B cell (primary cell): Measurements from ENCODE around the gene UBAC1. TPM values are rescaled to one million over a fixed set of nuclear protein-coding genes. Genes with fewer than 3 reads are reported as not detected.
A peak's percentile ranks its signal among the peaks of the same experiment; 100 is the strongest.

ENCODE experiments used
- ATAC-seq: fragments of 200-7000 bp; cut with Tn5 transposase; one replicate; pipeline ENCODE4 v1.10.0; 2021; ENCODE audit warnings: low read depth, mild to moderate bottlenecking, moderate number of reproducible peaks, moderate library complexity
- CTCF ChIA-PET: fragments of 350-600 bp; sonication (Branson Sonifier 250); formaldehyde crosslinking; loops from one replicate; lab custom pipeline; 2021; ENCODE audit warnings: antibody characterized with exemption, inconsistent platforms; lab: Charles Lee
- POLR2A ChIA-PET: fragments of 350-600 bp; sonication (Branson Sonifier 250); formaldehyde crosslinking; loops from one replicate; lab custom pipeline; 2021; ENCODE audit warnings: antibody characterized with exemption; lab: Charles Lee
- DNase-seq: peaks from one replicate; pipeline ENCODE4 v3.0.0; 2013
- H2AFZ ChIP-seq: 2 replicates; pipeline ENCODE4 v1.6.1; 2012; ENCODE audit warnings: mild to moderate bottlenecking, low read depth, low read length; ENCODE audit not compliant: insufficient read depth, poor library complexity, severe bottlenecking
- H3K27ac ChIP-seq, 2 donors: 1 replicate in 1 of 2; 2 replicates in 1 of 2; pipeline ENCODE4 v1.5.1; 2012 to 2013; ENCODE audit warnings: low read length in 2 of 2, mild to moderate bottlenecking in 2 of 2, moderate library complexity in 1 of 2
- H3K27me3 ChIP-seq, 4 experiments: fragments of 200-600 bp in 1 of 4; sonication (generic) in 1 of 4; replicated peaks in 1 of 4; 1 replicate in 2 of 4; 2 replicates in 2 of 4; pipeline versions ENCODE4 v1.6.1 to v1.7.0; 2013 to 2016; ENCODE audit warnings: low read length in 3 of 4, mild to moderate bottlenecking in 2 of 4, mixed read lengths in 1 of 4, moderate library complexity in 1 of 4; ENCODE audit not compliant: insufficient read depth in 4 of 4, control insufficient read depth in 3 of 4; ENCODE audit errors: control extremely low read depth in 1 of 4
- H3K36me3 ChIP-seq, 2 experiments: replicated peaks in 1 of 2; 1 replicate in 1 of 2; 2 replicates in 1 of 2; pipeline versions ENCODE4 v1.6.1 to v1.7.1; 2013; ENCODE audit warnings: low read length in 1 of 2; ENCODE audit not compliant: insufficient read depth in 2 of 2, control insufficient read depth in 1 of 2; ENCODE audit errors: control extremely low read depth in 1 of 2, extremely low read depth in 1 of 2
- H3K4me1 ChIP-seq, 2 donors: fragments of 200-600 bp in 1 of 2; sonication (generic) in 1 of 2; 1 replicate in 1 of 2; 2 replicates in 1 of 2; pipeline versions ENCODE4 v1.5.1 to v1.6.1; 2013 to 2017; ENCODE audit warnings: low read length in 2 of 2; ENCODE audit not compliant: control insufficient read depth in 2 of 2, insufficient read depth in 2 of 2
- H3K4me2 ChIP-seq: replicated peaks from 2 replicates; pipeline ENCODE3; 2012; ENCODE audit warnings: mild to moderate bottlenecking, low read depth, low read length; ENCODE audit not compliant: poor library complexity, severe bottlenecking
- H3K4me3 ChIP-seq, 5 experiments: fragments of 200-600 bp in 1 of 5; sonication (generic) in 1 of 5; 1 replicate in 3 of 5; 2 replicates in 2 of 5; pipeline versions ENCODE4 v1.5.1 to v1.7.0; 2011 to 2016; ENCODE audit warnings: low read length in 4 of 5, mild to moderate bottlenecking in 4 of 5, low read depth in 2 of 5, control low read depth in 1 of 5, moderate library complexity in 1 of 5; ENCODE audit not compliant: insufficient read depth in 1 of 5; ENCODE audit errors: control extremely low read depth in 1 of 5, extremely low read depth in 1 of 5
- H3K79me2 ChIP-seq: fragments of 200-600 bp; sonication (generic); one replicate; pipeline ENCODE4 v1.6.0; 2016; ENCODE audit warnings: low read length; ENCODE audit not compliant: control insufficient read depth, insufficient read depth
- H3K9ac ChIP-seq: fragments of 200-600 bp; sonication (generic); 2 replicates; pipeline ENCODE4 v1.6.1; 2017; ENCODE audit warnings: mild to moderate bottlenecking, low read length, moderate library complexity
- H3K9me3 ChIP-seq, 3 donors: one replicate each; pipeline versions ENCODE4 v1.6.1 to v1.7.1; 2013; ENCODE audit warnings: low read length in 2 of 3; ENCODE audit not compliant: control insufficient read depth in 2 of 3, insufficient read depth in 1 of 3; ENCODE audit errors: control extremely low read depth in 1 of 3
- H4K20me1 ChIP-seq: 2 replicates; pipeline ENCODE4 v1.6.0; 2012; ENCODE audit warnings: mild to moderate bottlenecking, low read length; ENCODE audit not compliant: insufficient read depth, control insufficient read depth, poor library complexity, severe bottlenecking
- H3K27ac Mint-ChIP-seq: one replicate; pipeline ENCODE4 v1.8.0; 2021; ENCODE audit warnings: mixed read lengths
- H3K27me3 Mint-ChIP-seq: one replicate; pipeline ENCODE4 v1.8.0; 2021; ENCODE audit warnings: mixed read lengths
- H3K4me1 Mint-ChIP-seq: one replicate; pipeline ENCODE4 v1.8.0; 2021; ENCODE audit warnings: mixed read lengths
- H3K4me3 Mint-ChIP-seq: one replicate; pipeline ENCODE4 v1.8.0; 2021; ENCODE audit warnings: mixed read lengths
- H3K9me3 Mint-ChIP-seq: one replicate; pipeline ENCODE4 v1.8.0; 2022; ENCODE audit warnings: mixed read lengths; ENCODE audit not compliant: insufficient read depth
- CTCF ChIP-seq: fragments of 200-600 bp; IDR thresholded peaks from one replicate; pipeline ENCODE4 v1.8.0; 2022; ENCODE audit warnings: antibody characterized with exemption, mild to moderate bottlenecking
- EZH2 ChIP-seq: IDR thresholded peaks from 2 replicates; pipeline ENCODE4 v1.6.1; 2012; ENCODE audit warnings: borderline replicate concordance, low read depth, mild to moderate bottlenecking, moderate library complexity, low read length; ENCODE audit not compliant: insufficient read depth, poor library complexity, severe bottlenecking
- WGBS: methylation state at CpG from one replicate; pipeline ENCODE4 v1.1.5; 2013; ENCODE audit warnings: missing lambda C conversion rate; ENCODE audit not compliant: insufficient coverage; 5-methylcytosine and 5-hydroxymethylcytosine counted together
- intact Hi-C: fragments of 100-400 bp; cut with micrococcal nuclease; formaldehyde crosslinking; loops from one replicate; pipeline ENCODE4 v1.10.0; 2022
- polyA plus RNA-seq: library from polyadenylated mRNA; depleted of rRNA; stranded (reverse); fragments of >200 nt; gene quantifications from 2 replicates; pipeline ENCODE4 v1.2.3, GENCODE V29; 2012
- total RNA-seq, 2 donors: library from RNA; stranded (reverse); fragments of 120-200 nt in 1 of 2; gene quantifications; 1 replicate in 1 of 2; 2 replicates in 1 of 2; pipeline versions ENCODE4 v1.2.3 to v1.2.4, GENCODE V29; 2013 to 2022

The UBAC1 gene
- total and polyA plus RNA-seq, 2 donors (not counting 1 experiment from before 2014, with no cell fraction given) = 30.8 to 31.1 TPM

- CTCF ChIA-PET = no interaction called here
- Histone ChIP-seq H3K27me3 (no peaks in the 10 kb centered on the region), H3K79me2 (peaks cover 53% of the 10 kb centered on the region), H2AFZ (no peak overlapping the region), H3K4me2 (peak overlapping the region; percentile 97), H3K4me1 (peaks cover 20 to 23% of the 10 kb centered on the region in 2 donors), H4K20me1 (peaks cover 34% of the 10 kb centered on the region), H3K9me3 (peaks cover 0 to 22% (median 3%) of the 10 kb centered on the region in 3 donors), H3K27ac (no peak overlapping the region), H3K9ac (no peak overlapping the region), H3K36me3 (peaks cover 0 to 22% of the 10 kb centered on the region in 2 experiments), H3K4me3 (no peak overlapping the region)
- ATAC-seq (no peak), DNase-seq (no peak)
- Mint-ChIP-seq H3K4me1 (peaks cover 39% of the 10 kb centered on the region), H3K9me3 (no peaks in the 10 kb centered on the region), H3K27me3 (no peaks in the 10 kb centered on the region), H3K4me3 (peak overlapping the region; percentile 88), H3K27ac (peak overlapping the region; percentile 81)
- TF ChIP-seq CTCF (no peak), EZH2 (no peak)
- intact Hi-C loops = loop anchor here (5.0 kb wide), 1 partner anchor 453 kb away; the partner anchor contains the start of gene DNLZ
- POLR2A ChIA-PET = no interaction called here
- WGBS = no CpG with 5 or more reads among the region's 6 CpGs
Measured at GRCh38 chr9:135909371-135909770, 51.8 kb downstream of the UBAC1 start.

- Histone ChIP-seq H3K9ac (peak overlapping the region; percentile 83), H3K27me3 (no peaks in the 10 kb centered on the region), H3K4me2 (peak overlapping the region; percentile 97), H3K4me1 (peaks cover 20 to 23% of the 10 kb centered on the region in 2 donors), H3K79me2 (peaks cover 59% of the 10 kb centered on the region), H2AFZ (no peak overlapping the region), H3K36me3 (peaks cover 0 to 20% of the 10 kb centered on the region in 2 experiments), H4K20me1 (peaks cover 38% of the 10 kb centered on the region), H3K4me3 (peak overlapping the region in 1 of 5 experiments; percentile 85), H3K9me3 (peaks cover 0 to 16% (median 3%) of the 10 kb centered on the region in 3 donors), H3K27ac (no peak overlapping the region)
- Mint-ChIP-seq H3K27ac (peak overlapping the region; percentile 81), H3K27me3 (no peaks in the 10 kb centered on the region), H3K4me1 (peaks cover 41% of the 10 kb centered on the region), H3K4me3 (peak overlapping the region; percentile 88), H3K9me3 (no peaks in the 10 kb centered on the region)
- no peak for ATAC-seq
- 98% methylated on average over 9 of the region's 12 CpGs for WGBS
- CTCF ChIA-PET = no interaction called here
- intact Hi-C loops = loop anchor here (5.0 kb wide), 1 partner anchor 454 kb away; the partner anchor contains the start of gene DNLZ
- TF ChIP-seq CTCF (no peak), EZH2 (no peak)
- no peak for DNase-seq
- POLR2A ChIA-PET = no interaction called here
Measured at GRCh38 chr9:135908754-135909204, 52.4 kb downstream of the UBAC1 start.
